ENCODE data around the gene TRH. TPM values are rescaled to one million over a fixed set of nuclear protein-coding genes. Genes with fewer than 3 reads are reported as not detected.

The TRH gene
- total and polyA plus RNA-seq, 2 donors (not counting 3 experiments of a cell fraction or from before 2014, with no cell fraction given) = not detected

DNA sequence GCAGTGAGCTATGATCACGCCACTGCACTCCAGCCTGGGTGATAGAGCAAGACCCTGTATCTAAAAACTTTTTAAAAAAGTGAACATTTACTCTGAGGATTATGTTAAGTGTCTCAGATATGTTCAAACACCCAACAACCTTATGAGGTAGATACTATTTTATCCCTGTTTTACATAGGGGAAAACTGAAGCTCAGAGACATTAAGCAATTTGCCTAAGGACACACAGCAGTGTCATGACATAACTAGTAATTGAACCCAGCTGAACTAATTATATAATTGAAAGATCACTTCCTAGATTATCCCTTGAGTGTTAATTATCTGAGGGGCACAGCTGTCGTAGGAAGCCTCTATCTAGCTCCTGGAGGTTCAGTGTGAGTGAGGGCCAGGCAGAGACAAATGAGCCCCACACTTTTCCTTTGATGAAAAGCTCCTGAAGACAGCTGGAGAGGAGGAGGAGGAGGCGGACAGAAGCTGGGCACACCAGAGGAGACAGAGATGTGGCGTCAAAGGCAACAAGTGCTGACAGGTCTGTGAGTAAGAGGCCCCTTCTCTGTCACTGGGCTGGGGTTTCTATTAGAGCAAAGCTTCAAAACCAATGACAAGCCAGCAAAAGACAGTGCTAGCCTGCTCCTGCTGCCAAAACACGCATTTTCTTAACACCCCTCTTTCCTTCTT lies 20.5 kb downstream of the TRH start:
- no peak for TF ChIP-seq EZH2 (IDR thresholded peaks at IDR 0.05; ENCODE audit: borderline replicate concordance, low read depth, low read length, severe bottlenecking)
- no peak for TF ChIP-seq FOS (IDR thresholded peaks at IDR 0.05; ENCODE audit: borderline replicate concordance, insufficient read depth, low read length)
- TF ChIP-seq, protein P1, sequence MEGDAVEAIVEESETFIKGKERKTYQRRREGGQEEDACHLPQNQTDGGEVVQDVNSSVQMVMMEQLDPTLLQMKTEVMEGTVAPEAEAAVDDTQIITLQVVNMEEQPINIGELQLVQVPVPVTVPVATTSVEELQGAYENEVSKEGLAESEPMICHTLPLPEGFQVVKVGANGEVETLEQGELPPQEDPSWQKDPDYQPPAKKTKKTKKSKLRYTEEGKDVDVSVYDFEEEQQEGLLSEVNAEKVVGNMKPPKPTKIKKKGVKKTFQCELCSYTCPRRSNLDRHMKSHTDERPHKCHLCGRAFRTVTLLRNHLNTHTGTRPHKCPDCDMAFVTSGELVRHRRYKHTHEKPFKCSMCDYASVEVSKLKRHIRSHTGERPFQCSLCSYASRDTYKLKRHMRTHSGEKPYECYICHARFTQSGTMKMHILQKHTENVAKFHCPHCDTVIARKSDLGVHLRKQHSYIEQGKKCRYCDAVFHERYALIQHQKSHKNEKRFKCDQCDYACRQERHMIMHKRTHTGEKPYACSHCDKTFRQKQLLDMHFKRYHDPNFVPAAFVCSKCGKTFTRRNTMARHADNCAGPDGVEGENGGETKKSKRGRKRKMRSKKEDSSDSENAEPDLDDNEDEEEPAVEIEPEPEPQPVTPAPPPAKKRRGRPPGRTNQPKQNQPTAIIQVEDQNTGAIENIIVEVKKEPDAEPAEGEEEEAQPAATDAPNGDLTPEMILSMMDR (IDR thresholded peaks at IDR 0.05; ENCODE audit: extremely low read depth in 1 of 2, insufficient read depth in 1 of 2, low read depth in 1 of 2, low read length in 2 of 2) = no peak
- no peak for TF ChIP-seq JUN (IDR thresholded peaks at IDR 0.05; ENCODE audit: borderline replicate concordance, insufficient read depth, insufficient read length, low read depth)
- TF ChIP-seq POLR2AphosphoS5 (IDR thresholded peaks at IDR 0.05; ENCODE audit: insufficient read depth, low read depth, low read length) = no peak
- no peak for TF ChIP-seq GATA2 (IDR thresholded peaks at IDR 0.05; ENCODE audit: insufficient read depth, insufficient read length, low read depth, low read length)
- TF ChIP-seq MYC (IDR thresholded peaks at IDR 0.05; ENCODE audit: low read depth, low read length) = no peak
- no peak for TF ChIP-seq POLR2A (IDR thresholded peaks at IDR 0.05; ENCODE audit: low read depth, low read length)
- no peak for TF ChIP-seq MAX (IDR thresholded peaks at IDR 0.05; ENCODE audit: insufficient read depth, insufficient read length)
- H3K36me3 ChIP-seq (ENCODE audit: control insufficient read depth in 2 of 2, extremely low read depth in 1 of 2, insufficient read depth in 2 of 2, low read length in 2 of 2) = no peaks in the 10 kb centered on the region
- dilution Hi-C loops (cut with MboI; ENCODE audit: extremely low pct_ligation_motif_present, low sequenced_read_pairs) (no loop called here), intact Hi-C loops (cut with micrococcal nuclease) (no loop called here)
- H3K9me1 ChIP-seq (replicated peaks; ENCODE audit: control insufficient read depth, extremely low read depth, insufficient read depth, low read length) = no peaks in the 10 kb centered on the region
- FAIRE-seq (no peak), DNase-seq (ENCODE audit: low read depth, low spot score) (no peak)
- H3K27ac ChIP-seq (ENCODE audit: insufficient read depth, low read depth, low read length) = no peak overlapping the region
- no peak overlapping the region for H2AFZ ChIP-seq (ENCODE audit: low read depth, low read length)
- H3K4me3 ChIP-seq (replicated peaks in 1 of 3; ENCODE audit: insufficient read depth in 1 of 3, low read depth in 1 of 3, low read length in 3 of 3) = no peak overlapping the region
- H3K9ac ChIP-seq (replicated peaks; ENCODE audit: extremely low read depth, insufficient read depth, low read length) = no peak overlapping the region
- H4K20me1 ChIP-seq (replicated peaks; ENCODE audit: control insufficient read depth, extremely low read depth, insufficient read depth, low read length) = no peaks in the 10 kb centered on the region
- no TSS peak for BruUV-seq (replicated peaks)
- no peaks in the 10 kb centered on the region for H3K9me3 ChIP-seq (replicated peaks; ENCODE audit: control insufficient read depth, insufficient read depth, low read length)
- no peaks in the 10 kb centered on the region for H3K79me2 ChIP-seq (ENCODE audit: control insufficient read depth, insufficient read depth, low read length)
- ChIA-PET CTCF (interaction anchor here (0.8 to 1.2 kb wide), 3 partner anchors 20 to 367 kb away, joined by 3 to 6 read pairs (median 4); partner anchors contain the start of gene TRH), POLR2A (no interaction called here)
- no peak overlapping the region for H3K4me2 ChIP-seq (ENCODE audit: insufficient read depth, low read length)
- H3K27me3 ChIP-seq (ENCODE audit: control insufficient read depth in 2 of 2, insufficient read depth in 2 of 2, low read length in 2 of 2) = peaks cover 12 to 21% of the 10 kb centered on the region in 2 experiments
- no peaks in the 10 kb centered on the region for H3K4me1 ChIP-seq (ENCODE audit: control insufficient read depth, extremely low read depth, insufficient read depth, low read length)

All from endothelial cell of umbilical vein (primary cell).